ENCODE data around the gene RAB4A. TPM values are rescaled to one million over a fixed set of nuclear protein-coding genes. Genes with fewer than 3 reads are reported as not detected.

The RAB4A gene
- total RNA-seq, 1 donor: 20.9 TPM

DNA sequence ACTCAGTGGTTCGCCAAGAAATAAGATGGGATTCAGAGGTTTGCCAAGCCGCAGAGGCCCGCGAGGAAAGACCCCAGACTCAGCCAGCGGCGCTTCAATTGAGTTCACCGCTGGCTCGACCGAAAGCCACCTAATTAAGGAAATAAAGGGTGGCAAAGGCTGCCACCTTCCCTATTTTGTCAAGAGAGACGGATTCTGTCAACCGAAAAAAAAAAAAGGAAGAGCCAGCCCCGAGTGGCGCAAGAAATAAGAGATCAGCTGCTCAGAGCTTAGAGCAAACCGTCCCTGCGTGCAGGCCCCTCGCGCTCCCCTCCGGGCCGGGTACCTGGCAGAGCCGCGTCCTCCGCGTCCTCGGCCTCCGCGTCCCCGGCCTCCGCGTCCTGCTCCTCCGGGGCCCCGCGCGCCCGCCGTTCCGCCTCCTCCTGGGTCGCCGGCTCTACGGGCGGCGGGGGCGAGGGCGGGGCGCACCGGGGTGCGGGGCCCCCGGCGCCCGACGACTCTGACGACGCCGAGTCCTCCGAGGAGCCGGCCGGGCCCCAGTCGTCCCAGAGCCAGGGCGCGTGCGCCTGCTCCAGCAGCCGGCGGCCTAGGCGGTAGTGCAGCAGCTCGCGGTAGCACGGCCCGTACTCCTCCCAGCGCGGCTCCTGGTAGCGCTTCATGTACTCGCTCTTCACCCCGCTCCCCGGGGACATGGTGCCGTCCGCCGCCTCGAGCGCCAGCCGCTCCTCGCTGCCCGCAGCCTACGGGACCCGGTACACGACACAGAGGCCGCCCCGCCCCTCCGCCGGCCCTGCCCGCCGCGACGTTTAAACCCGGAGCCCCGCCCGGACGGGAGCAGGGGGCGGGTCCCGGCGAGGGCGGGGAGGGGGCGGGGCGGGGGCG is 71.1 kb downstream of the RAB4A start:
- H3K27me3 ChIP-seq (ENCODE audit: insufficient read depth, low read length): no peaks in the 10 kb centered on the region
- peak overlapping the region; percentile 72 for H3K4me3 ChIP-seq (ENCODE audit: low read length)
- H3K9me3 ChIP-seq (ENCODE audit: low read depth, low read length): no peaks in the 10 kb centered on the region
- H3K4me1 ChIP-seq (ENCODE audit: insufficient read depth, low read length): peaks cover 50% of the 10 kb centered on the region

DNA sequence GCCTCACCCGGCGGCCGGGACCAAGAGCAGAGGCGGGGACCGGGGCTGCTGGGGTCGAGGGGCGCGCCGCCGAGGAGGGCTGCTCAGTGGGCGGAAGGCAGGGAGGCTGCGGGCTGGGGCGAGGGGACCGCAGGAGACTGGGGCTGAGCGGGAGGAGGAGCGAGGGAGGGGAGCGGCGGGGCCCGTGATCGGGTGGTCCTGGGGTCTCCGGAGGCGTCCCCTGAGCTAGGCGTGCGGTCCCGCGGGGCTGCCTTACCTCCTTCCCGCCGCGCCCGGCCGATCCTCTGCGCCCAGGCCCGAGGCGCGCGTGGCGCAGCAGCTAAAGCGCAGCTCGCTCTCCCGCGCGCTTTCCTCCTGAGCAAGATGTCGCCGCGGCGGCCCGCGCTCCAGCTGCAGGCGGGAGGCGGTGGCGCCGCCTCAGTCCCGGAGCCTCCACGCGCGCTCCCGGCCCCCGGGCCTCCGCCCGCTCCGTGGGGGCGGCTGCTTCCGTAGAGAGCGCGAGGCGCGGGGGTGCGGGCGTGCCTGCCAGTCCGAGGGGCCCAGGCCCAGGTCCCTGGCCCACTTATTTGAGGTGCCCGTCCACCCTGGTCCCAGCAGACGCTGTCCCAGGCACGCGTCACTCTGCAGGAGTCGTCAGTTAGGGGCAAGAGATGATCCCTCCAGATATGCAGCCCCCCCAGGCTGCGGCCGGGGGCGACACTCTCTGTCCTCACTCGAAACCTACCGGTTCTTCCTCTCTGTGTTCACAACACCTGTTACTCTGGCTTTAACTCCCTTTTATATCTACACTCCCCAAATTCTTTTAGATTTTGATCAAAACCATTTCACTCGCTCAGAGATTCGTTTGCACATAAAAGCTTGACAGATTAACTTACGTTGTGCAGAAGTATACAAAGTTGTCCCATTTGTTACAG is 72.0 kb downstream of the RAB4A start, which contains the start of gene CCSAP:
Gene CCSAP, minus strand, starts transcription at position 392 of the 914 bp plus-strand sequence. CDS start 582 bp downstream, outside the sequence.
- H3K4me1 ChIP-seq (ENCODE audit: insufficient read depth, low read length): peaks cover 49% of the 10 kb centered on the region
- H3K4me3 ChIP-seq (ENCODE audit: low read length): peak within 1 kb of the TSS; percentile 72
- no peaks in the 10 kb centered on the region for H3K27me3 ChIP-seq (ENCODE audit: insufficient read depth, low read length)
- H3K9me3 ChIP-seq (ENCODE audit: low read depth, low read length): no peaks in the 10 kb centered on the region

DNA sequence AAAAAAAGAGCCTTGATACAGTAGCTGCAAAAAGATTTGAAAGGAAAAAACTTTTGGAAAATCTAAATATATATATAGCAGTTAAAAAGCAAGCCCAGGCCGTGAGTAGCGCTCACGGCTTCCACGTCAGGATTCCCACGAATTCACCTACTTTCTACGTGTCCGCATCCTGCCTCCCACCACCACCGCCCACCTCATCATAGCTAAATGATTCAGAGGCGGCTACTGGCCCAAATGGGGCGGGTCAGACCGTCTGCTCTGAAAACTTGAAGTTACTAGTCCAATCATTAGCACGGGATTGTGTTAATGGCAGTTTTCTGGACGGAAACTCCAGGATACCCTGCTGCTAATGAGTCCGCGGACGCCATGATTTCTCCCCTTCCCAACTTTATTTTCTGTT is 73.2 kb downstream of the RAB4A start:
- H3K4me1 ChIP-seq (ENCODE audit: insufficient read depth, low read length): peaks cover 38% of the 10 kb centered on the region
- H3K4me3 ChIP-seq (ENCODE audit: low read length): no peak overlapping the region
- H3K27me3 ChIP-seq (ENCODE audit: insufficient read depth, low read length): no peaks in the 10 kb centered on the region
- H3K9me3 ChIP-seq (ENCODE audit: low read depth, low read length): no peaks in the 10 kb centered on the region

DNA sequence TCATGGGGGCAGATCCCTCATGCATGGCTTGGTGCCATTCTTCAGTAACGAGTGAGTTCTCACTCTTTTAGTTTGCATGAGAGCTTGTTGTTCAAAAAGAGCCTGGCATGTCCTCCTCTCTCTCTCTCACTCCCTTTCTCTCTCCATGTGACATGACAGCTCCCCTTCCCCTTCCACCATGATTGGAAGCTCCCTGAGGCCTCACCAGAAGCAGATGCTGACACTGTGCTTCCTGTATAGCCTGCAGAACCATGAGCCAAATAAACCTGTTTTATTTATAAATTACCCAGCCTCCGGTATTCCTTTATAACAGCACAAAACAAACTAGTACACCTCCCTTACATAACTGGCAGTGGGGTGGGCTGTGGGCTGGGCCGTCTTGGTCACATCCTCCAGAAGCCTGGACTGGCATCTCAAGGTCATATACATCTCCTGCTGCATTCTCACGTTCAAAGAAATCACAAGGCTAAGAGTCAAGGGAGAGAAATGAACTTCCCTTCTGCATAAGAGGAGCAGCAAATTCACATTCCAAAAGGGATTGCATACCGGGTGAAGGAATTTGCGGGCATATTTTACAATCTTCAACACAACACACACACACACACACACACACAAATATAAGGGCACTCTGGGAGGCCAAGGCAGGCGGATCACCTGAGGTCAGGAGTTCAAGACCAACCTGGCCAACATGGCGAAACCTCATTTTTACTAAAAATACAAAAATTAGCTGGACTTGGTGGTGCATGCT is 74.2 kb downstream of the RAB4A start:
- Histone ChIP-seq H3K4me3 (ENCODE audit: low read length) (no peak overlapping the region), H3K4me1 (ENCODE audit: insufficient read depth, low read length) (peaks cover 30% of the 10 kb centered on the region), H3K27me3 (ENCODE audit: insufficient read depth, low read length) (no peaks in the 10 kb centered on the region), H3K9me3 (ENCODE audit: low read depth, low read length) (no peaks in the 10 kb centered on the region)

DNA sequence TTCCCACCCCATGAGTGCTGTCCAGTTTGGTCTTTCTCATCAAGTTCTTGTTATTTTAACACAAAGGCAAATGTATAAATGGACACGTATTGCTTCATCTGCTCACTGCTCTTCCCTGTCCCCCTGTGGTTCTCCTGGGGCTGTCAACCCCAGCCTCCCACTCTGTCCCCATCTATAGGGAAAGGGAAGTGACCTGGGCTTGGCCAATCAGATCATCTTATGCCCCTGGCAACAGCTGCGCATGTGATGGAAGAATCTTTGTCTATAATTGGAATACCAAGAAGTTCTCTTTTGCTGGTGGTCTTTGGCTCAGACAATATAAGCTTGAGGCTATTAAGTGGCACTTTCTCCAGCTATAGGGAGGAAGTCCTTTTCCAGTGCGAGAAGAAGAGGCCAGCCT is 76.6 kb downstream of the RAB4A start:
- Histone ChIP-seq H3K4me3 (ENCODE audit: low read length) (no peak overlapping the region), H3K27me3 (ENCODE audit: insufficient read depth, low read length) (no peaks in the 10 kb centered on the region), H3K9me3 (ENCODE audit: low read depth, low read length) (no peaks in the 10 kb centered on the region), H3K4me1 (ENCODE audit: insufficient read depth, low read length) (peaks cover 14% of the 10 kb centered on the region)

DNA sequence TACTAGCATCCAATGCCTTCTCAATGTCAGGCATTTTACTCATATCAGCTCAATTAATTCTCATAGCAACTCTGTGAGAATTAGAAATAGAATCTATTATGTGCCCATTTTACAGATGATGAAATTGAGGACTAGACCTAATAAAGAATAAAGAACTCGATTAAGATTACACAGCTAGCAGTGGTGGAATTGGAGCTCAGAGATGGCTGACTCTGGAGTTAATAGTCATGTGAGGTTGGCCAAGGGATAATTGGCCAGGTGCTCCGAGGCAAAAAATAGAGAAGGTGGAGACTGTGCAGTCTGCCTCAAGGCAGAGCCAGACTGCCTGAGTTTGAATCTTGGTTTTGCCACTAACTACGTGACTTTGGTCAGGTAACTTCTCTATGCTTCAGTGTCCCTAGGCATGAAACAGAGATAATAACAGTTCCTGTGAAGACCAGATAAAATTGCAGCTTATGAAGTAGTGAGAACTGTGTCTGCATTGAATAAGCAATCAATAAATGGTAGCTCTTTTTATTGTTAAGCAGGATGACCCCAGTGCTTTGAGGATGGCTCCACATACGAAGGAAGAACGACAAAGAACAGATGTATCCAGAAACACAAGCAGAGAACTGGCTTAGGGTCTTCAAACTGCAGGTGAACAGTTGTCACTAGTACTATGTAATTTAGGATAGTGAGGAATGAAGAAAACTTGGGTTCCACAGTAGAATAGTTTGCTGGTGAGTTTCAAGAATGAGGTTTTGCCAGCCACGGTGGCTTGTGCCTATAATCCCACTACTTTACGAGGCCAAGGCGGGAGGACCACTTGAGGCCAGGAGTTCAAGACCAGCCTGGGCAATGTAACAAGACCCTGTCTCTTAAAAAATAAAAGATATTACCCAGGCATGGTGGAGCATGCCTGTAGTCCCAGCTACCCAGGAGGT is 78.8 kb downstream of the RAB4A start:
- no peaks in the 10 kb centered on the region for H3K4me1 ChIP-seq (ENCODE audit: insufficient read depth, low read length)
- H3K27me3 ChIP-seq (ENCODE audit: insufficient read depth, low read length): peaks cover 17% of the 10 kb centered on the region
- no peak overlapping the region for H3K4me3 ChIP-seq (ENCODE audit: low read length)
- H3K9me3 ChIP-seq (ENCODE audit: low read depth, low read length): peaks cover 9% of the 10 kb centered on the region

DNA sequence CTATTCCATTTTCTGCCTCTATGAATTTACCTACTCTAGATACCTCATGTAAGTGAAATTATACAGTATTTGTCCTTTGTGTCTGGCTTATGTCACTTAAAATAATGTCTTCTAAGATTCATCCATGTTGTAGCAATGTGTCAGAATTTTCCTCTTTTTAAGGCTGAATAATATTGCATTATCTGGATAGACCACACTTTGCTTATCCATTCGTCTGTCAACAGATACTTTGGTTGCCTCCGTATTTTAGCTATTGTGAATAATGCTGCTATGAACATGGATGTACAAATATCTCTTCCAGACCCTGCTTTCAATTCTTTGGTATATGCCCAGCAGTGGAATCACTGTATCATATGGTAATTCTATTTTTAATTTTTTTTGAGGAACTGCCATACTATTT is 82.1 kb downstream of the RAB4A start:
- Histone ChIP-seq H3K27me3 (ENCODE audit: insufficient read depth, low read length) (peaks cover 31% of the 10 kb centered on the region), H3K4me3 (ENCODE audit: low read length) (no peak overlapping the region), H3K4me1 (ENCODE audit: insufficient read depth, low read length) (no peaks in the 10 kb centered on the region), H3K9me3 (ENCODE audit: low read depth, low read length) (peaks cover 10% of the 10 kb centered on the region)

DNA sequence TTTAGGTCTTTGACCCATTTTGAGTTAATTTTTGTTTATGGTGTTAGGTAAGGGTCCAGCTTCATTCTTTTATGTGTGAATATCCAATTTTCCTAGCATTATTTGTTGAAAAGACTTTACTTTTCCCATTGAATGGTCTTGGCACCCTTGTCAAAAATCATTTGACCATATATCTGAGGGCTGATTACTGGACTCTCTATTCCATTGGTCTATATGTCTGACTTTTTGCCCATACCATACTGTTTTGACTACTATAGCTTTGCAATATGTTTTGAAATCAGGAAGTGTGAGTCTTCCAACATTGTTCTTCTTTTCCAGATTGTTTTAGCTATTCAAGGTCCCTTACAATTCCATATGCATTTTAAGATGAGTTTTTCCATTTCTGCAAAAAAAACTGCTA is 83.3 kb downstream of the RAB4A start:
- Histone ChIP-seq H3K4me1 (ENCODE audit: insufficient read depth, low read length) (no peaks in the 10 kb centered on the region), H3K9me3 (ENCODE audit: low read depth, low read length) (peaks cover 10% of the 10 kb centered on the region), H3K4me3 (ENCODE audit: low read length) (no peak overlapping the region), H3K27me3 (ENCODE audit: insufficient read depth, low read length) (peaks cover 31% of the 10 kb centered on the region)

Other genes with a start within 250 kb of the RAB4A start
- gene CCSAP, start 71.9 kb downstream of the RAB4A start, total RNA-seq: 21.1 TPM
- not detected for gene ACTA1, start 163.0 kb downstream of the RAB4A start, total RNA-seq
- gene NUP133, start 237.2 kb downstream of the RAB4A start, total RNA-seq: 42.0 TPM

All from mononuclear cell (primary cell).